Gastrocnemius medialis (tissue), 4 donors: ENCODE data around the gene XRCC3.

ENCODE experiments used
- CTCF ChIP-seq, 5 experiments: fragments of 450-650 bp in 3 of 5; fragments of 200-600 bp in 2 of 5; sonication (generic) in 2 of 5; IDR thresholded peaks in 4 of 5; conservative IDR thresholded peaks in 1 of 5; 1 replicate in 4 of 5; 2 replicates in 1 of 5; pipeline ENCODE4 v1.5.1; 2016 to 2019; ENCODE audit warnings: antibody characterized with exemption in 5 of 5, mild to moderate bottlenecking in 3 of 5, moderate library complexity in 3 of 5
- POLR2A ChIP-seq, 2 donors: fragments of 450-650 bp; IDR thresholded peaks; one replicate each; pipeline ENCODE4 v1.6.1; 2017; ENCODE audit warnings: antibody characterized with exemption in 2 of 2, mild to moderate bottlenecking in 2 of 2, moderate library complexity in 2 of 2

GRCh38 chr14:103739466-103739792 lies 24.2 kb upstream of the XRCC3 start:
- TF ChIP-seq CTCF (IDR thresholded peaks at IDR 0.05 in 4 of 5, conservative IDR thresholded peaks at IDR 0.05 in 1 of 5) (no peak), POLR2A (IDR thresholded peaks at IDR 0.05) (no peak)
